ENCODE measurements around the gene HDLBP.

HDLBP gene

GRCh38 chr2:241272303-241273209 lies 42.9 kb downstream of the HDLBP start:
- peak overlapping the region; percentile 94 for H3K4me2 ChIP-seq (ENCODE audit: low read length)
- H3K9ac ChIP-seq (ENCODE audit: low read depth, low read length) = peak overlapping the region; percentile 88
- no peaks in the 10 kb centered on the region for H3K27me3 ChIP-seq (ENCODE audit: control insufficient read depth, insufficient read depth, low read length)
- H3K4me3 ChIP-seq (ENCODE audit: low read length) = peak overlapping the region; percentile 76
- H3K36me3 ChIP-seq (ENCODE audit: insufficient read depth, low read length) = peaks cover 12% of the 10 kb centered on the region
- H3K9me3 ChIP-seq (replicated peaks; ENCODE audit: low read length) = no peaks in the 10 kb centered on the region
- H3K4me1 ChIP-seq (ENCODE audit: control insufficient read depth, insufficient read depth, low read length) = peaks cover 31% of the 10 kb centered on the region

GRCh38 chr2:241271706-241272302 lies 43.7 kb downstream of the HDLBP start:
- Histone ChIP-seq H3K4me3 (ENCODE audit: low read length) (peak overlapping the region; percentile 76), H3K4me1 (ENCODE audit: control insufficient read depth, insufficient read depth, low read length) (peaks cover 31% of the 10 kb centered on the region), H3K9ac (ENCODE audit: low read depth, low read length) (peak overlapping the region; percentile 88), H3K9me3 (replicated peaks; ENCODE audit: low read length) (no peaks in the 10 kb centered on the region), H3K4me2 (ENCODE audit: low read length) (peak overlapping the region; percentile 94), H3K36me3 (ENCODE audit: insufficient read depth, low read length) (peaks cover 20% of the 10 kb centered on the region), H3K27me3 (ENCODE audit: control insufficient read depth, insufficient read depth, low read length) (no peaks in the 10 kb centered on the region)

- Histone ChIP-seq H3K9ac (ENCODE audit: low read depth, low read length) (peak overlapping the region; percentile 88), H3K4me3 (ENCODE audit: low read length) (peak overlapping the region; percentile 76)
Measured at GRCh38 chr2:241270531-241270930, 44.9 kb downstream of the HDLBP start.

GRCh38 chr2:241269707-241270520 lies 45.6 kb downstream of the HDLBP start:
- Histone ChIP-seq H3K9me3 (replicated peaks; ENCODE audit: low read length) (no peaks in the 10 kb centered on the region), H3K4me1 (ENCODE audit: control insufficient read depth, insufficient read depth, low read length) (peaks cover 31% of the 10 kb centered on the region), H3K4me2 (ENCODE audit: low read length) (peak overlapping the region; percentile 94), H3K9ac (ENCODE audit: low read depth, low read length) (peak overlapping the region; percentile 7), H3K4me3 (ENCODE audit: low read length) (peak overlapping the region; percentile 76), H3K27me3 (ENCODE audit: control insufficient read depth, insufficient read depth, low read length) (no peaks in the 10 kb centered on the region), H3K36me3 (ENCODE audit: insufficient read depth, low read length) (peaks cover 36% of the 10 kb centered on the region)

More at GRCh38 chr2:241270531-241270930, 44.9 kb downstream of the HDLBP start:
- Histone ChIP-seq H3K9me3 (replicated peaks; ENCODE audit: low read length) (no peaks in the 10 kb centered on the region), H3K4me1 (ENCODE audit: control insufficient read depth, insufficient read depth, low read length) (peaks cover 31% of the 10 kb centered on the region), H3K4me2 (ENCODE audit: low read length) (peak overlapping the region; percentile 94), H3K27me3 (ENCODE audit: control insufficient read depth, insufficient read depth, low read length) (no peaks in the 10 kb centered on the region), H3K36me3 (ENCODE audit: insufficient read depth, low read length) (peaks cover 32% of the 10 kb centered on the region)

GRCh38 chr2:241268716-241269445 lies 46.6 kb downstream of the HDLBP start:
- no peaks in the 10 kb centered on the region for H3K9me3 ChIP-seq (replicated peaks; ENCODE audit: low read length)
- H3K27me3 ChIP-seq (ENCODE audit: control insufficient read depth, insufficient read depth, low read length) = no peaks in the 10 kb centered on the region
- H3K4me2 ChIP-seq (ENCODE audit: low read length) = peak overlapping the region; percentile 94
- no peak overlapping the region for H3K9ac ChIP-seq (ENCODE audit: low read depth, low read length)
- H3K4me3 ChIP-seq (ENCODE audit: low read length) = no peak overlapping the region
- H3K36me3 ChIP-seq (ENCODE audit: insufficient read depth, low read length) = peaks cover 43% of the 10 kb centered on the region
- H3K4me1 ChIP-seq (ENCODE audit: control insufficient read depth, insufficient read depth, low read length) = peaks cover 31% of the 10 kb centered on the region

- H3K4me3 ChIP-seq (ENCODE audit: low read length) = no peak overlapping the region
- no peaks in the 10 kb centered on the region for H3K27me3 ChIP-seq (ENCODE audit: control insufficient read depth, insufficient read depth, low read length)
- H3K4me1 ChIP-seq (ENCODE audit: control insufficient read depth, insufficient read depth, low read length) = peaks cover 30% of the 10 kb centered on the region
- H3K4me2 ChIP-seq (ENCODE audit: low read length) = no peak overlapping the region
- H3K9me3 ChIP-seq (replicated peaks; ENCODE audit: low read length) = no peaks in the 10 kb centered on the region
- H3K36me3 ChIP-seq (ENCODE audit: insufficient read depth, low read length) = peaks cover 49% of the 10 kb centered on the region
- H3K9ac ChIP-seq (ENCODE audit: low read depth, low read length) = no peak overlapping the region
Measured at GRCh38 chr2:241268306-241268705, 47.2 kb downstream of the HDLBP start.

- H3K36me3 ChIP-seq (ENCODE audit: insufficient read depth, low read length) = peaks cover 57% of the 10 kb centered on the region
Measured at GRCh38 chr2:241267249-241268067, 48.0 kb downstream of the HDLBP start.

GRCh38 chr2:241265506-241265905 lies 50.0 kb downstream of the HDLBP start:
- Histone ChIP-seq H3K36me3 (ENCODE audit: insufficient read depth, low read length) (peaks cover 76% of the 10 kb centered on the region), H3K27me3 (ENCODE audit: control insufficient read depth, insufficient read depth, low read length) (no peaks in the 10 kb centered on the region), H3K4me1 (ENCODE audit: control insufficient read depth, insufficient read depth, low read length) (peaks cover 18% of the 10 kb centered on the region), H3K9me3 (replicated peaks; ENCODE audit: low read length) (no peaks in the 10 kb centered on the region), H3K4me2 (ENCODE audit: low read length) (no peak overlapping the region), H3K4me3 (ENCODE audit: low read length) (no peak overlapping the region), H3K9ac (ENCODE audit: low read depth, low read length) (no peak overlapping the region)

More at GRCh38 chr2:241267249-241268067, 48.0 kb downstream of the HDLBP start:
- Histone ChIP-seq H3K4me2 (ENCODE audit: low read length) (no peak overlapping the region), H3K4me3 (ENCODE audit: low read length) (no peak overlapping the region), H3K4me1 (ENCODE audit: control insufficient read depth, insufficient read depth, low read length) (peaks cover 25% of the 10 kb centered on the region), H3K9ac (ENCODE audit: low read depth, low read length) (no peak overlapping the region), H3K27me3 (ENCODE audit: control insufficient read depth, insufficient read depth, low read length) (no peaks in the 10 kb centered on the region), H3K9me3 (replicated peaks; ENCODE audit: low read length) (no peaks in the 10 kb centered on the region)

GRCh38 chr2:241263061-241263460 lies 52.4 kb downstream of the HDLBP start:
- Histone ChIP-seq H3K27me3 (ENCODE audit: control insufficient read depth, insufficient read depth, low read length) (no peaks in the 10 kb centered on the region), H3K9ac (ENCODE audit: low read depth, low read length) (no peak overlapping the region), H3K4me1 (ENCODE audit: control insufficient read depth, insufficient read depth, low read length) (no peaks in the 10 kb centered on the region), H3K4me3 (ENCODE audit: low read length) (no peak overlapping the region), H3K9me3 (replicated peaks; ENCODE audit: low read length) (no peaks in the 10 kb centered on the region), H3K4me2 (ENCODE audit: low read length) (no peak overlapping the region), H3K36me3 (ENCODE audit: insufficient read depth, low read length) (peaks cover 91% of the 10 kb centered on the region)

GRCh38 chr2:241261628-241262027 lies 53.8 kb downstream of the HDLBP start:
- no peak overlapping the region for H3K9ac ChIP-seq (ENCODE audit: low read depth, low read length)
- H3K4me2 ChIP-seq (ENCODE audit: low read length) = no peak overlapping the region
- no peaks in the 10 kb centered on the region for H3K27me3 ChIP-seq (ENCODE audit: control insufficient read depth, insufficient read depth, low read length)
- no peak overlapping the region for H3K4me3 ChIP-seq (ENCODE audit: low read length)
- no peaks in the 10 kb centered on the region for H3K9me3 ChIP-seq (replicated peaks; ENCODE audit: low read length)
- H3K36me3 ChIP-seq (ENCODE audit: insufficient read depth, low read length) = peaks cover 82% of the 10 kb centered on the region
- H3K4me1 ChIP-seq (ENCODE audit: control insufficient read depth, insufficient read depth, low read length) = no peaks in the 10 kb centered on the region

Data from skeletal muscle satellite cell (primary cell).